Ascending aorta (tissue), 2 donors: Measurements from ENCODE around the gene C5orf46. TPM values are rescaled to one million over a fixed set of nuclear protein-coding genes. Genes with fewer than 3 reads are reported as not detected.

Source experiments
- DNase-seq, 2 donors: peaks; one replicate each; pipeline ENCODE4 v3.0.0-alpha.2; 2019; ENCODE audit warnings: low spot score in 2 of 2
- H3K27ac ChIP-seq, 2 donors: fragments of 200-600 bp; sonication (generic); one replicate each; pipeline ENCODE4 v1.5.1; 2016 to 2017; ENCODE audit warnings: mild to moderate bottlenecking in 1 of 2
- H3K27me3 ChIP-seq: fragments of 200-600 bp; sonication (generic); one replicate; pipeline ENCODE4 v1.5.1; 2017
- H3K36me3 ChIP-seq, 2 donors: fragments of 200-600 bp; sonication (generic); one replicate each; pipeline ENCODE4 v1.5.1; 2016
- H3K4me1 ChIP-seq, 2 donors: fragments of 200-600 bp; sonication (generic); one replicate each; pipeline ENCODE4 v1.5.1; 2016 to 2017; ENCODE audit warnings: mild to moderate bottlenecking in 1 of 2
- H3K4me3 ChIP-seq, 2 donors: fragments of 200-600 bp; sonication (generic); one replicate each; pipeline ENCODE4 v1.5.1; 2016 to 2017; ENCODE audit warnings: mild to moderate bottlenecking in 1 of 2
- H3K9me3 ChIP-seq, 2 donors: fragments of 200-600 bp; sonication (generic); one replicate each; pipeline ENCODE4 v1.5.1; 2016
- CTCF ChIP-seq, 3 experiments: fragments of 200-600 bp in 2 of 3; fragments of 450-650 bp in 1 of 3; sonication (generic) in 2 of 3; IDR thresholded peaks; one replicate each; pipeline ENCODE4 v1.5.1; 2016 to 2019; ENCODE audit warnings: antibody characterized with exemption in 3 of 3, mild to moderate bottlenecking in 1 of 3, moderate library complexity in 1 of 3
- intact Hi-C: fragments of 100-400 bp; cut with DNase I; formaldehyde crosslinking; loops from one replicate; pipeline ENCODE4 v1.15.1; 2023
- total RNA-seq: library from RNA; depleted of rRNA; stranded (reverse); fragments of >200 nt; gene quantifications from one replicate; pipeline ENCODE4 v1.1.0, GENCODE V29; 2016

The C5orf46 gene
- total RNA-seq, 1 donor from 2014 or later = 62.8 TPM

GRCh38 chr5:147911427-147911826 is 5.1 kb upstream of the C5orf46 start:
- DNase-seq = peak; percentile 65 to 92
- Histone ChIP-seq H3K27me3 (no peaks in the 10 kb centered on the region), H3K9me3 (no peaks in the 10 kb centered on the region), H3K27ac (peak overlapping the region; percentile 79 to 80), H3K36me3 (no peaks in the 10 kb centered on the region), H3K4me3 (no peak overlapping the region), H3K4me1 (peaks cover 6 to 14% of the 10 kb centered on the region in 2 donors)
- intact Hi-C loops = no loop called here
- no peak for TF ChIP-seq CTCF (IDR thresholded peaks at IDR 0.05)

- peak overlapping the region in 1 of 2 donors; percentile 51 for H3K4me3 ChIP-seq
- peak overlapping the region; percentile 78 to 95 for H3K27ac ChIP-seq
- intact Hi-C loops = loop anchor here (5.0 kb wide), 1 partner anchor 1063 kb away; no protein-coding TSS in a partner anchor
- no peaks in the 10 kb centered on the region for H3K27me3 ChIP-seq
- no peaks in the 10 kb centered on the region for H3K36me3 ChIP-seq
- no peaks in the 10 kb centered on the region for H3K9me3 ChIP-seq
- H3K4me1 ChIP-seq = peaks cover 11 to 30% of the 10 kb centered on the region in 2 donors
- DNase-seq = no peak
- TF ChIP-seq CTCF (IDR thresholded peaks at IDR 0.05) = no peak
Observed at GRCh38 chr5:147904110-147904509, 2.2 kb downstream of the C5orf46 start.

- H3K9me3 ChIP-seq = no peaks in the 10 kb centered on the region
- H3K27ac ChIP-seq = peak overlapping the region; percentile 78 to 95
- no peaks in the 10 kb centered on the region for H3K36me3 ChIP-seq
- H3K4me1 ChIP-seq = peaks cover 17 to 36% of the 10 kb centered on the region in 2 donors
- intact Hi-C loops = loop anchor here (5.0 kb wide), 1 partner anchor 1065 kb away; no protein-coding TSS in a partner anchor
- H3K4me3 ChIP-seq = no peak overlapping the region
- H3K27me3 ChIP-seq = no peaks in the 10 kb centered on the region
- no peak for DNase-seq
- no peak for TF ChIP-seq CTCF (IDR thresholded peaks at IDR 0.05)
Observed at GRCh38 chr5:147902609-147903115, 3.7 kb downstream of the C5orf46 start.

- H3K27me3 ChIP-seq = no peaks in the 10 kb centered on the region
- no peaks in the 10 kb centered on the region for H3K9me3 ChIP-seq
- peaks cover 17 to 40% of the 10 kb centered on the region in 2 donors for H3K4me1 ChIP-seq
- peak in 1 of 2 donors; percentile 73 for DNase-seq
- H3K36me3 ChIP-seq = no peaks in the 10 kb centered on the region
- H3K4me3 ChIP-seq = no peak overlapping the region
- intact Hi-C loops = loop anchor here (5.0 kb wide), 1 partner anchor 1066 kb away; no protein-coding TSS in a partner anchor
- TF ChIP-seq CTCF (IDR thresholded peaks at IDR 0.05) = no peak
- peak overlapping the region; percentile 78 to 95 for H3K27ac ChIP-seq
Observed at GRCh38 chr5:147901599-147902039, 4.7 kb downstream of the C5orf46 start.

- H3K4me1 ChIP-seq = peaks cover 17 to 52% of the 10 kb centered on the region in 2 donors
- no peaks in the 10 kb centered on the region for H3K27me3 ChIP-seq
- intact Hi-C loops = loop anchor here (10.0 kb wide), 1 partner anchor 594 kb away; no protein-coding TSS in a partner anchor
- H3K36me3 ChIP-seq = no peaks in the 10 kb centered on the region
- peak in 1 of 2 donors; percentile 70 for DNase-seq
- no peaks in the 10 kb centered on the region for H3K9me3 ChIP-seq
- H3K27ac ChIP-seq = peak overlapping the region; percentile 78 to 95
- no peak overlapping the region for H3K4me3 ChIP-seq
- TF ChIP-seq CTCF (IDR thresholded peaks at IDR 0.05) = no peak
Observed at GRCh38 chr5:147898875-147899401, 7.4 kb downstream of the C5orf46 start.
